Psoas muscle (tissue), 8 donors: ENCODE measurements around the gene AKT2. TPM values are rescaled to one million over a fixed set of nuclear protein-coding genes. Genes with fewer than 3 reads are reported as not detected.
A peak's percentile ranks its signal among the peaks of the same experiment; 100 is the strongest.

Experiments used
- ATAC-seq, 4 donors: fragments of 200-7000 bp; cut with Tn5 transposase; one replicate each; pipeline ENCODE4 v1.9.1; 2020; ENCODE audit warnings: moderate library complexity in 3 of 4, mild to moderate bottlenecking in 2 of 4
- DNase-seq, 2 donors: peaks; one replicate each; pipeline ENCODE4 v3.0.0-alpha.2; 2020
- H3K27ac ChIP-seq: fragments of 200-600 bp; one replicate; pipeline ENCODE4 v1.8.0; 2022
- H3K27me3 ChIP-seq, 3 donors: fragments of 200-600 bp in 1 of 3; one replicate each; pipeline versions ENCODE4 v1.6.1 to v1.8.0; 2013 to 2022; ENCODE audit warnings: low read length in 2 of 3, mild to moderate bottlenecking in 2 of 3, moderate library complexity in 1 of 3; ENCODE audit not compliant: insufficient read depth in 3 of 3
- H3K36me3 ChIP-seq, 2 donors: fragments of 200-600 bp in 1 of 2; one replicate each; pipeline versions ENCODE4 v1.6.1 to v1.8.0; 2013 to 2022; ENCODE audit warnings: low read depth in 1 of 2, mild to moderate bottlenecking in 1 of 2, moderate library complexity in 1 of 2; ENCODE audit not compliant: insufficient read depth in 1 of 2
- H3K4me1 ChIP-seq: fragments of 200-600 bp; one replicate; pipeline ENCODE4 v1.8.0; 2022
- H3K4me3 ChIP-seq: fragments of 200-600 bp; one replicate; pipeline ENCODE4 v1.8.0; 2022; ENCODE audit warnings: mild to moderate bottlenecking
- H3K9me3 ChIP-seq: fragments of 200-600 bp; one replicate; pipeline ENCODE4 v1.8.0; 2022
- CTCF ChIP-seq: fragments of 200-600 bp; IDR thresholded peaks from one replicate; pipeline ENCODE4 v1.8.0; 2022; ENCODE audit warnings: antibody characterized with exemption
- WGBS, 3 donors: extraction: QIAGEN DNeasy Blood & Tissue Kit; methylation state at CpG; one replicate each; pipeline versions ENCODE4 v1.1.6 to v1.1.7; 2013; 5-methylcytosine and 5-hydroxymethylcytosine counted together
- intact Hi-C, 2 donors: fragments of 100-400 bp; cut with DNase I; formaldehyde crosslinking; loops; one replicate each; pipeline versions ENCODE4 v1.11.0 to v1.14.2; 2022
- polyA plus RNA-seq, 3 donors: library from polyadenylated mRNA; stranded (reverse); fragments of 200-250 nt; gene quantifications; one replicate each; pipeline ENCODE4 v1.2.3, GENCODE V29; 2013
- total RNA-seq, 4 donors: library from RNA; stranded (reverse); fragmentation: NEBNext Ultra II Directional in 2 of 4; extraction: Animal tissue kit (Norgen Biotek cat#: 25700) in 2 of 4; gene quantifications; one replicate each; pipeline versions ENCODE4 v1.2.1 to v1.2.4, GENCODE V29; 2021 to 2023
- donor health status: healthy with polysubstance abuse.
- donor health status: DM: no; HTN: no; CAD: no; lungs with moderate emphysema.
- donor health status: Bipolar disorder and iron deficiency.
- donor health status: healthy.
- donor health status: DM: yes; HTN: yes; CAD: no.
- donor health status: DM: no; HTN: no; CAD: no.
- donor health status: DM: no; HTN: no; CAD: no.
- donor health status: DM: yes; HTN: yes; CAD: no.

Gene AKT2
- total and polyA plus RNA-seq, 7 donors: 81.8 to 194 (median 139) TPM

DNA sequence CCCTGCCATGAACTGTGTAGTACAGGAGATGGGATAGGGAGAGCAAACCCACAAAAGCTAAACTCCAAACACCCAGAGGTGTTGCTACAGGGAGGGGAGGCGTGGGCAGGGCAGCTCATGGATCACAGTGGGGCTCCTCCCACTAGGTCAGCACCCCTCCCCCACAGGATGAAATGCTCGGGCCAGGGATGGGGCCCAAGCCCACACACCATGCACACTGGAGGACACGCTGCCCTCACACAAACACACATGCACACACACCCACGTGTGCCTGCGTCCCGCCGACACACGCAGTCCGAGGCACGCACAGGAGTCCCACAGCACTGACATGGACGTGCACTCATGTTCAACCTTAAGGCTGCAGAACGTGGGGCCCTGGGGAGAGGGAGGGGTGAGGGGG, 52.7 kb downstream of the AKT2 start:
- no peak for TF ChIP-seq CTCF
- no peak for DNase-seq
- no peak overlapping the region for H3K4me3 ChIP-seq

GRCh38 chr19:40231544-40232424, 53.4 kb downstream of the AKT2 start:
- Histone ChIP-seq H3K4me1 (peaks cover 21% of the 10 kb centered on the region), H3K9me3 (no peaks in the 10 kb centered on the region), H3K36me3 (peaks cover 0 to 40% of the 10 kb centered on the region in 2 donors), H3K27ac (peak overlapping the region; percentile 9), H3K4me3 (no peak overlapping the region), H3K27me3 (peaks cover 0 to 7% (median 0%) of the 10 kb centered on the region in 3 donors)
- intact Hi-C loops: loop anchor here in 1 of 2 donors (5.0 kb wide), 1 partner anchor 51 kb away; no protein-coding TSS in a partner anchor
- ATAC-seq (peak; percentile 43 to 64 (median 52)), DNase-seq (no peak)
- no peak for TF ChIP-seq CTCF
- WGBS, 3 donors: 49 to 52% (median 51%) methylated on average over 16 of the region's 16 CpGs

More for the DNA sequence above, 52.7 kb downstream of the AKT2 start:
- Histone ChIP-seq H3K36me3 (peaks cover 0 to 47% of the 10 kb centered on the region in 2 donors), H3K4me1 (peaks cover 21% of the 10 kb centered on the region), H3K9me3 (no peaks in the 10 kb centered on the region), H3K27me3 (no peaks in the 10 kb centered on the region), H3K27ac (no peak overlapping the region)
- intact Hi-C loops: loop anchor here in 1 of 2 donors (5.0 kb wide), 1 partner anchor 50 kb away; no protein-coding TSS in a partner anchor
- ATAC-seq: peak in 1 of 4 donors; percentile 13
- WGBS, 3 donors: 74 to 79% (median 76%) methylated on average over 12 of the region's 12 CpGs

DNA sequence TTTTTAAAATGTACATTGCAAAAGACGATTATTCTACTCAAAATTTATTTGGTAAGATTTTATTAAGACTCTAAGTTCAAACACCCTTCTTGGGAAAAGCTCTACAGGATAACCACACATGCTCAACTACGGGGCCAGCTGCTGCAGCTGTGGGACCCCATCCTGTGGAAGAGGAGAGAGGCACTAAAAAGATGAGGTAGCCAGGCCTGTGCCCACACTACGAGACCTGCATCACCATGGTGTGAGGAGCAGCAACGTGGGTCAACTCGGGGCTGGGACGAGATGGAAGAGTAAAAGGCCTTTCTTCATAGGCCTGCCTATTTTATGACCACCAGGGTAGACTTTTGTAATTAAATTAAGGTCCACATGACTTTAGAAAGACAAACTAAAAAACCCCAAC, 54.1 kb downstream of the AKT2 start:
- ATAC-seq: no peak
- Histone ChIP-seq H3K4me3 (no peak overlapping the region), H3K27ac (no peak overlapping the region), H3K27me3 (peaks cover 0 to 14% (median 4%) of the 10 kb centered on the region in 3 donors), H3K4me1 (peaks cover 27% of the 10 kb centered on the region), H3K9me3 (no peaks in the 10 kb centered on the region), H3K36me3 (peaks cover 0 to 33% of the 10 kb centered on the region in 2 donors)
- no peak for TF ChIP-seq CTCF
- intact Hi-C loops: loop anchor here in 1 of 2 donors (5.0 kb wide), 1 partner anchor 51 kb away; no protein-coding TSS in a partner anchor
- DNase-seq: no peak
- WGBS, 3 donors: 66 to 80% (median 76%) methylated on average over 6 of the region's 6 CpGs

- Histone ChIP-seq H3K27ac (no peak overlapping the region), H3K4me1 (peaks cover 31% of the 10 kb centered on the region), H3K4me3 (no peak overlapping the region), H3K36me3 (peaks cover 0 to 22% of the 10 kb centered on the region in 2 donors), H3K27me3 (peaks cover 0 to 25% (median 12%) of the 10 kb centered on the region in 3 donors), H3K9me3 (no peaks in the 10 kb centered on the region)
- no peak for DNase-seq
- TF ChIP-seq CTCF: no peak
- no peak for ATAC-seq
- intact Hi-C loops: loop anchor here in 1 of 2 donors (5.0 kb wide), 1 partner anchor 52 kb away; no protein-coding TSS in a partner anchor
- 56 to 70% (median 61%) methylated on average over 4 of the region's 4 CpGs for WGBS, 3 donors
Measured at GRCh38 chr19:40229926-40230417, 55.2 kb downstream of the AKT2 start.
